Right ventricle myocardium superior (tissue), 1 donor: ENCODE measurements around the gene CCL26. TPM values are rescaled to one million over a fixed set of nuclear protein-coding genes. Genes with fewer than 3 reads are reported as not detected.
A peak's percentile ranks its signal among the peaks of the same experiment; 100 is the strongest.
"Not testable (repeated sequence)": the region's sequence is repeated elsewhere in the genome, so short reads cannot be mapped to it uniquely, and the experiment has no call there.

ENCODE experiments used
- ATAC-seq: fragments of 200-7000 bp; cut with Tn5 transposase; one replicate; pipeline ENCODE4 v1.9.1; 2020; ENCODE audit warnings: mild to moderate bottlenecking; ENCODE audit not compliant: poor library complexity
- DNase-seq: peaks from one replicate; pipeline ENCODE4 v3.0.0-alpha.2; 2020
- intact Hi-C: fragments of 100-400 bp; cut with DNase I; formaldehyde crosslinking; loops from one replicate; pipeline ENCODE4 v1.11.2; 2022
- total RNA-seq: library from RNA; stranded (reverse); fragmentation: NEBNext Ultra II Directional; extraction: Animal tissue kit (Norgen Biotek cat#: 25700); gene quantifications from one replicate; pipeline ENCODE4 v1.2.1, GENCODE V29; 2021
- donor health status: DM: no; HTN: yes; CAD: no; lungs with severe emphysema.

Gene CCL26
- total RNA-seq, 1 donor from 2014 or later = not detected

DNA sequence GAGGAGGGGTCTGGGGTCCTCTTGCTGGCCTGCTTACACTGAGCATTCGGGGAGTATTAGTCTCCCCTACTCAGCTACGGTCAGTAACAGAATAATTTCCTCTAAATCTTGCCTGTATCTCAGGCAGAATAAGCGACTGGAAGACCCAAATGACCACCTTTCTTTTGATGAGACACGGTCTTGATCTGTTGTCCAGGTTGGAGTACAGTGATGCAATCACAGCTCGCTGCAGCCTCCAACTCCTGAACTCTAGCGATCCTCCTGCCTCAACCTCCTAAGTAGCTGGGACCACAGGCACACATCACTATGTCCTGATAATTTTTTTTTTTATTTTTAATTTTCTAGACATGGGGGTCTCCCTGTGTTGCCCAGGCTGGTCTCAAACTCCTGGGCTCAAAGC lies 24.4 kb upstream of the CCL26 start:
- intact Hi-C loops = no loop called here
- DNase-seq (no peak), ATAC-seq (no peak)

DNA sequence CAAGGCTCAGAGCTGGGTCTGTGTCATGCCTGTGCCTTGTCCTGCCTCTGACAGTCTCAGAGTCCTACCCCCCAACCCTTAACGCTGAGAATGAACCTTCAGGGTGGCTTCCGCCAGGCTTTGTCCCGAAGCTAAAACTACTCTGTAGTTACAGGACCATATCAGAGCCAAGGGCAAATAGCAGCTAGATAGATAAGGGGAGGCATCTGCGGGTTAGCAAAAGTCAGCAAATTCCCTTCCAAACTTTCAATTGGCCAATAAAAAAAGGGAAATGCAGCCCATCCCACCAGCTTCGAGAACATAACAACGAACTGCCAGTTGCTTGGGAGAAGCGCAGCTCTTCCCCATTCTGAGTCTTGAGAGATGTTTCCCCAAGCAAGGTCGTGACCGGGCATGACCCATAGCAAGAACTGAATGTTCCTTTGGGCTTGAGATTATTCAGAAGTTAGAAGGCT lies 23.8 kb upstream of the CCL26 start:
- DNase-seq (peak; percentile 76), ATAC-seq (peak; percentile 74)
- intact Hi-C loops = no loop called here

DNA sequence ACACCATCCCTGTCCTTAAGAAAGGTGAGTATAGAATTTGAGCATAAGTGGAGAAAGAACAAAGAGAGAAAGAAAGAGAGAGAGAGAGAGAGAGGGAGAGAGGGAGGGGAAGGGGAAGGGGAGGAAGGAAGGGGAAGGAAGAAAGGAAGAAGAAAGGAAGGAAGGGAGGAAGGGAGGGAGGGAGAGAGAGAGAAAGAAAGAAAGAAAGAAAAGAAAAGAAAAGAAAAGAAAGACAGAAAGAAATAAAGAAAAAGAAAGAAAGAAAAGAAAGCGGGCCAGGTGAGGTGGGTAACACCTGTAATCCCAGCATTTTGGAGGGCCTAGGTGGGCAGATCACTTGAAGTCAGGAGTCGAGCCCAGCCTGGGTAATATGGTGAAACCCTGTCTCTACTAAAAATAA lies 21.7 kb upstream of the CCL26 start:
- ATAC-seq (no peak), DNase-seq (no peak)
- intact Hi-C loops = no loop called here

DNA sequence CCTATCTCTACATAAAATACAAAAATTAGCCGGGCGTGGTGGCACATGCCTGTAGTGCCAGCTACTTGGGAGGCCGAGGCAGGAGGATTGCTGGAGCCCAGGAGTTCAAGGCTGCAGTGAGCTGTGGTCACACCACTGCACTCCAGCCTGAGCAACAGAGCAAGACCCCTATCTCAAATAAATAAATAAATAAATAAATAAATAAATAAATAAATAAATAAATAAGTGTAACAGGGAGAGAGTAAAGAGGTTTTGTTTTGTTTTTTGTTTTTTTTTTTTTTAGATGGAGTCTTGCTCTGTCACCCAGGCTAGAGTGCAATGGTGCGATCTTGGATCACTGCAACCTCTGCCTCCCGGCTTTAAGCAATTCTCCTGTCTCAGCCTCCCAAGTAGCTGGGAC lies 20.6 kb upstream of the CCL26 start:
- ATAC-seq, DNase-seq, intact Hi-C loops: not testable (repeated sequence)

DNA sequence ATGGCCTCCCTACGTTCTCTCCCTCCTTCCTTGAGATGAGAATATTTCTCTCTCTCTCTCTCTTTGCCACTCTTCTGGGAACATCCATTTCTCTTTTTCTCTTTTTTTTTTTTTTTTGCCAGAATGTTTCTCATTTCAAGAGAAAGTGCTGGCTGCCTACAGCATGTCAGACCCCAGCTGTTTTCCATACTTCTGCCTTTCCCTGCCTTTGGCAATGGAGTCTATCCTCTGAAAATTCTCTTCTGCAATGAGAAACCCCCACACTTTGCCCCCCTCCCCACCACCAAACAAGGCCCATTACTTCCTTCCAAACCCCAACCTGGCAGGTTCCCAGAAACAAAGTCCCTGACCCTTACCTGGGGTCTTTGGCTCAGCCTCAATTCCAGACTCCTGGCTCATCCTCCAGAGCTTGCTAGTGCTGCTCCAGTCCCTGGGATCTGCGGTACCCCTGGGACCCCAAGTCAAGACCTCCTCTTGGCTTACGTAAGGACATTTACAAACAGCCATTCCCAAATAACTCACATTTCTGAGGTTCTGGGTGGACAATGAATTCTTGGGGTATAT lies 17.4 kb upstream of the CCL26 start:
- intact Hi-C loops = no loop called here
- ATAC-seq = peak; percentile 25
- DNase-seq = no peak

DNA sequence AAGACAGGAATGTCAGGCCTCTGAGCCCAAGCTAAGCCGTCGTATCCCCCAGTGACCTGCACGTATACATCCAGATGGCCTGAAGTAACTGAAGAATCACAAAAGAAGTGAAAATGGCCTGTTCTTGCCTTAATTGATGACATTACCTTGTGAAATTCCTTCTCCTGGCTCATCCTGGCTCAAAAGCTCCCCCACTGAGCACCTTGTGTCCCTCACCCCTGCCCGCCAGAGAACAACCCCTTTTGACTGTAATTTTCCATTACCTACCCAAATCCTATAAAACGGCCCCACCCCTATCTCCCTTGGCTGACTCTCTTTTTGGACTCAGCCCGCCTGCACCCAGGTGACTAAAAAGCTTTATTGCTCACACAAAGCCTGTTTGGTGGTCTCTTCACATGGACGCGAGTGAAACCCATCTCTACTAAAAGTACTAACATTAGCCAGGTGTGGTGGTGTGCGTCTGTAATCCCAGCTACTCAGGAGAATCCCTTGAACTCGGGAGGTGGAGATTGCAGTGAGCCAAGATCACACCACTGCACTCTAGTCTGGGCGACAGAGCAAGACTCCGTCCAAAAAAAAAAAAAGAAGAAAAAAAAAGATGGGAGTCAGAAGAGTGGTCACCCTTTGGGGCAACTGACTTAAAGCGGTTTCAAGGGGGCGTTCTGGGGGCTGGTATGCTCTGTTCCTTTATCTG lies 16.3 kb upstream of the CCL26 start:
- ATAC-seq, intact Hi-C loops: not testable (repeated sequence)

DNA sequence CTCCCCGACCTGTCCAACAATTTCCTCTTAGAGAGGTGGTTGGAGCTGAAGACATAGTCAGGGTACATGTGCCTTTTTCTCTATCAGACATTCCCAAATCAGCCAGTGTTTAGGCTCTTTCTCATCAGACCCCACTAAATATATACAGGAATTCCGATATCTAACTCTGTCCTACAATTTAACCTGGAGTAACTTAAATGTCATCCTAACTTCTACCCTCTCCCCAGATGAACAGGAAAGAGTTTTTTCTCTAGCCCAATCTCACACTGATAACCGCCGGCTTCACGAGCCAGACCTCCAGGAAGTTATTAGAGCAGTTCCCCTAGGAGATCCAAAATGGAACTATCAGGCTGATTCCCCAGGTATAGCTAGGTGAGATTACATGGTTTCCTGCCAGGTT lies 11.0 kb upstream of the CCL26 start:
- intact Hi-C loops, ATAC-seq, DNase-seq: not testable (repeated sequence)

More for the DNA sequence above, 16.3 kb upstream of the CCL26 start:
- not testable (repeated sequence) for DNase-seq

DNA sequence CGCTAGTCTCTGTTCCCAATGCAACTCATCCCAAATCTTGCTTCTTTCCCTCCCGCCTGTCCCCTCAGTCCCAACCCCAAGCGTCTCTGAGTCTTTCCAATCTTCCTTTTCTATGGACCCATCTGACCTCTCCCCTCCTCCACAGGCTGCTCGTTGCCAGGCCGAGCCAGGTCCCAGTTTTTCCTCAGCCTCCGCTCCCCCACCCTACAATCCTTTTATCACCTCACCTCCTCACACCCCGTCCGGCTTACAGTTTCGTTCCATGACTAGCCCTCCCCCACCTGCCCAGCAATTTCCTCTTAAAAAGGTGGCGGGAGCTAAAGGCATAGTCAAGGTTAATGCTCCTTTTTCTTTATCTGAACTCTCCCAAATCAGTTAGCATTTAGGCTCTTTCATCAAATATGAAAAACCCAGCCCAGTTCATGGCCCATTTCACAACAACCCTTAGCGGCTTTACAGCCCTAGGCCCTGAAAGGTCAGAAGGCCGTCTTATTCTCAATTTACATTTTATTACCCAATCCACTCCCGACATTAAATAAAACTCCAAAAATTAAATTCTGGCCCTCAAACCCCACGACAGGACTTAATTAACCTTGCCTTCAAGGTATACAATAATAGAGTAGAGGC lies 8.7 kb upstream of the CCL26 start:
- ATAC-seq, DNase-seq, intact Hi-C loops: not testable (repeated sequence)

DNA sequence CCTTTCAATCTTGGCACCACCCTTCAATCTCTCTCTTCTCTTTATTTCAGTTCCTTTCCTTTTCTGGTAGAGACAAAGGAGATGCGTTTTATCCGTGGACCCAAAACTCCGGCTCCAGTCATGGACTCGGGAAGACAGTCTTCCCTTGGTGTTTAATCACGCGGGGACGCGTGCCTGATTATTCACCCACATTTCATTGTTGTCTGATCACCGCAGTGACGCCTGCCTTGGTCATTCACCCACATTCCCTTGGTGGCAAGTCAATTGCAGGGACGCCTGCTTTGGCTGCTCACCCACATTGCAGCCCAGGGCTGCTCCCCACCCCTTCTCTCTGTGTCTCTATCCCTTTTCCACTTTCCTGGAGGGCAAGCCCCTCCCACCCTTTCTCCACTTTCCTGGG lies 7.5 kb upstream of the CCL26 start:
- intact Hi-C loops, ATAC-seq, DNase-seq: not testable (repeated sequence)

DNA sequence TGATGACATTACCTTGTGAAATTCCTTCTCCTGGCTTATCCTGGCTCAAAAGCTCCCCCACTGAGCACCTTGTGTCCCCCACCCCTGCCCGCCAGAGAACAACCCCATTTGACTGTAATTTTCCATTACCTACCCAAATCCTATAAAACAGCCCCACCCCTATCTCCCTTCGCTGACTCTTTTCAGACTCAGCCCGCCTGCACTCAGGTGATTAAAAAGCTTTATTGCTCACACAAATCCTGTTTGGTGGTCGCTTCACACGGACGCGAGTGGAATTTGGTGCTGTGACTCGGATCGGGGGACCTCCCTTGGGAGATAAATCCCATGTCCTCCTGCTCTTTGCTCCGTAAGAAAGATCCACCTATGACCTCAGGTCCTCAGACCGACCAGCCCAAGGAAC lies 7.0 kb upstream of the CCL26 start:
- ATAC-seq, DNase-seq, intact Hi-C loops: not testable (repeated sequence)

DNA sequence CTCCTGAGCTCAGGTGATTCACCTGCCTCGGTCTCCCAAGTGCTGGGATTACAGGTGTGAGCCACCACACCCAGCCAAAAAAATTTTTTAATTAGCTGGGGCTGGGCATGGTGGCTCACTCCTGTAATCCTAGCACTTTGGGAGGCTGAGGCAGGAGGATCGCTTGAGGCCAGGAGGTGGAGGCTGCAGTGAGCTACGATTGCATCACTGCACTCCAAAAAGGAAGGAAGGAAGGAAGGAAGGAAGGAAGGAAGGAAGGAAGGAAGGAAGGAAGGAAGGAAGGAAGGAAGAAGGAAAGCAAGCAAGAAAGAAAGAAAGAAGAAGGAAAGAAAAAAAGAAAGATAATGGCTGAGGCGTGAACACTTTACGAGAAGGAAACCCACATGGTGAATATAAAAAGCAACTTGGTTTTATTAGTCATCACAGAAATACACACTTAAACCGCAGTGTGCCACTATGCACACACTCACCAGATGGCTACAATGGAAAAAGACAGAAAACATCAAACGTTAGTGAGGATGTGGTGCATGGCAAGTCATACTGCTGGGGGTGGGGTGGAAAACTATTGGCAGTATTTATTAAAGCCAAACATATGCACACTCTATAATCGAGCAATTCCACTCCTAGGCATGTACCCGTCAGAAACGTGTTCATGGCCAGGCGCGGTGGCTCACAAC lies 4.4 kb upstream of the CCL26 start:
- intact Hi-C loops = no loop called here
- ATAC-seq = no peak

DNA sequence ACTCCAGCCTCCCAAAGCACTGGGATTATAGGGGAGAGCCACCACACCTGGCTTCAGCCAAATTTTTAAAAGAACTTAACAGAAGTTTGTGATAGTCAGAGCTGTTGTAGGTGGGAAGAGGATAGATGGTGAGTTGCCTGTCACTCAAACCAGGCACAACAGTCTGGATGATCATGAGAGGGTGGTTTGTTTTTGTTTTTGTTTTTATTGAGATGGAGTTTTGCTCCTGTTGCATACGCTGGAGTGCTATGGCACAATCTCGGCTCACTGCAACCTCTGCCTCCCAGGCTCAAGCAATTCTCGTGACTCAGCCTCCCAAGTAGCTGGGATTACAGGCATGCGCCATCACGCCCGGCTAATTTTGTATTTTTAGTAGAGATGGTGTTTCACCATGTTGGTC lies 1.9 kb upstream of the CCL26 start:
- ATAC-seq, intact Hi-C loops: not testable (repeated sequence)

More for the DNA sequence above, 4.4 kb upstream of the CCL26 start:
- DNase-seq = no peak

DNA sequence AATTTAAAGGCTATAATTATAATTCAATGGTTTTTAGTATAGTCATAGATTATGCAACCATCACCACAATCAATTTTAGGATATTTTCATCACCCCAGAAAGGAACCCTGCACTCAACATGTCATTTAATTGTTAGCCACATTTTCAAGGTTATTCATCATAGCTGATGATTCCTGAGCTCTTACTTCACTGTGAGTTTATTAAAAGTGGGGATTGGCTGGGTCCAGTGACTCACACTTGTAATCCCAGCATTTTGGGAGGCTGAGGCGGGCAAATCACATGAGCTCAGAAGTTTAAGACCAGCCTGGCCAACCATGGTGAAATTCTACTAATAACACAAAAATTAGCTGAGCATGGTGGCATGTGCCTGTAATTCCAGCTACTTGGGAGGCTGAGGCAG lies 787 bp downstream of the CCL26 start:
- intact Hi-C loops = no loop called here
- ATAC-seq = no peak
- DNase-seq = no peak

More for the DNA sequence above, 1.9 kb upstream of the CCL26 start:
- not testable (repeated sequence) for DNase-seq

DNA sequence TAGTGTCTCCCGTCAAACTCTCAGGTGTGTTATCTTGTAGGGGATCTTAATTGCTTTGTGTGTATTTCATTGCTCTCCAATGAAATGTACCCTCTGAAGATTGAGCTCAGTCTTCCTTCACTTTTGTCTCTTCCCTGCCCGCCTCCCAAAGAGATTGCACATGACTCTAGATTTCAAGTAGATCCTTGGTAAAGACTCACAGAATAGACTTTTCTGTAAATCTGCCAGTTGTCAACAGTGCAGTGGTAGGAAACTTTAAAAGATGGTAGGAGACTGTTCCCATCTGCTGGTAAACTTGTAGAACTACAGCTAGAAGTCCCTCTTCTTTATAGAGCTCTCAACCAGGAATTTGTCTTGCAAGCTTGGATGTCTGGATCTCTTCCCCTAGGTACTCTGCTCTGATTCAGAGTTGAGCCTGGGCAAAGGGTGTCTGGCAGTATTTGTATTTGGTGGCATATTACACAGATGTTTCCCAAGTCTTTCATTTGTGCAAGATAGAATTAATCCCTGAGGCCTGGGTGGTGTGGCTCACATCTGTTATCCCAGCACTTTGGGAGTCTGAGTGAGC lies 9.6 kb downstream of the CCL26 start:
- intact Hi-C loops = no loop called here
- DNase-seq (no peak), ATAC-seq (peak; percentile 88)

DNA sequence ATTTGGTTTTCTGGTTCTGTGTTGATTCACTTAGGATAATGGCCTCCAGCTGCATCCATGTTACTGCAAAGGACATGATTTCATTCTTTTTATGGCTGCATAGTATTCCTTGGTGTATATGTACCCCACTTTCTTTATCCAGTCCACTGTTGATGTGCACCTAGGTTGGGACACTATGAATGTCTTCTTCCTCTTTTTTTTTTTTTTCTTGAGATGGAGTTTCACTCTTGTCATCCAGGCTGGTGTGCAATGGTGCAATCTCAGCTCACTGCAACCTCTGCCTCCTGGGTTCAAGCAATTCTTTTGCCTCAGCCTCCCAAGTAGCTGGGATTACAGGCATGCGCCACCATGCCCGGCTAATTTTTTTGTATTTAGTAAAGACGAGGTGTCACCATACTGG lies 10.2 kb downstream of the CCL26 start:
- ATAC-seq, DNase-seq, intact Hi-C loops: not testable (repeated sequence)

DNA sequence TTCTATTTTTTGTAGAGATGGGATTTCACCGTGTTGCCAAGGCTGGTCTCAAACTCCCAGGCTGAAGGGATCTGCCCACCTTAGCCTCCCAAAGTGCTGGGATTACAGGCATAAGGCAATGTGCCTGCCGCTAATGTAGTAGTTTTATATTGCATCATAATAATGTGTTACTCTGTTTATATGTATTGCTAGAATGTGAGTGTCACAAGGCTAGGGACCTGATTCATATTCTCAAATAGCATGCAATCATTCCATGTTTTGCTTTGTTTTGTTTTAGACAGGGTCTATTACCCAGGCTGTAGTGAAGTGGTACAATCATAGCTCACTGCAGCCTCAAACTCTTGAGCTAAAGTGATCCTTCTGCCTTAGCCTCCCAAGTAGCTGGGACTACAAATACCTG lies 13.5 kb downstream of the CCL26 start:
- intact Hi-C loops = loop anchor here (10.0 kb wide), 1 partner anchor 154 kb away; no protein-coding TSS in a partner anchor
- ATAC-seq (no peak), DNase-seq (no peak)

DNA sequence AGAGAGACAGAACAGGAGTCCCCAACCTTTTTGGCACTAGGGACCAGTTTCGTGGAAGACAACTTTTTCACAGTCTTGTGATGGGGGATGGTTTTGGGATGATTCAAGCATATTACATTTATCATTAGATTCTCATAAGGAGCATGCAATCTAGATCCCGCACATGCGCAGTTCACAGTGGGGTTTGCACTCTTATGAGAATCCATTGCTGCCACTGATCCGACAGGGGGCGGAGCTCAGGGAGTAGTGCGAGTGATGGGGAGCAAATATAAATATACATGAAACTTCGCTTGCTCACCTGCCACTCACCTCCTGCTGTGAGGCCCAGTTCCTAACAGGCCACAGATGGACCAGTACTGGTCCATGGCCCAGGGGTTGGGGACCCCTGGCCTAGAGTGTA lies 14.2 kb downstream of the CCL26 start:
- intact Hi-C loops = loop anchor here (10.0 kb wide), 1 partner anchor 153 kb away; no protein-coding TSS in a partner anchor
- ATAC-seq = no peak
- no peak for DNase-seq

DNA sequence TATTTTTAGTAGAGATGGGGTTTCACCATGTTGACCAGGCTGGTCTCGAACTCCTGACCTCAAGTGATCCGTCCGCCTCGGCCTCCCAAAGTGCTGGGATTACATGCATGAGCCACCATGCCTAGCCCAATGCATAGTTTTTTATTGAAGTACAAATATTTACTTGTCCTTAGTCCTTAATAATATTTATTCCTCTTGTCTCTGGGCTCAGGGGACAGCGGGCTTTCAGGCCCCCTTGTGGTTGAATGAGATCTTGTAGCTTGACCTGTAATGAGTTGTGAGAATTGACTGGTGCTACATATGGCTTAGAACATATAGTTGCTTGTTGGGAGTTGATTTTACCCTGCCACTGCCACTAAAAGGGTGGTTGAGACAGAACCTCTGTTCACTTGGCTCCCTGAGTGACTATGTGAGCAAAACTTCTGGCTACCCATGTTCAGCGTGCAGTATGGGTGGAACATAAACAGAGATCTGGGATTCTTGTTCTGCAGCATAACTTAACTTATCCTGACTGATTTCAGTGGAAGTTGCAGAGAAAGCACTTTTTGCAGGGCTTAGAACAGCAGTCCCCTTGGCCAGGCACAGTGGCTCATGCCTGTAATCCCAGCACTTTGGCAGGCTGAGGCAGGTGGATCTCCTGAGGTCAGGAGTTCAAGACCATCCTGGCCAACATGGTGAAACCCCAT lies 14.9 kb downstream of the CCL26 start:
- peak; percentile 48 for ATAC-seq
- intact Hi-C loops = loop anchor here (10.0 kb wide), 1 partner anchor 152 kb away; no protein-coding TSS in a partner anchor
- no peak for DNase-seq
